ENCODE data around the gene PTPRT.
"Not testable (repeated sequence)": the region's sequence is repeated elsewhere in the genome, so short reads cannot be mapped to it uniquely, and the experiment has no call there.

PTPRT gene

DNA sequence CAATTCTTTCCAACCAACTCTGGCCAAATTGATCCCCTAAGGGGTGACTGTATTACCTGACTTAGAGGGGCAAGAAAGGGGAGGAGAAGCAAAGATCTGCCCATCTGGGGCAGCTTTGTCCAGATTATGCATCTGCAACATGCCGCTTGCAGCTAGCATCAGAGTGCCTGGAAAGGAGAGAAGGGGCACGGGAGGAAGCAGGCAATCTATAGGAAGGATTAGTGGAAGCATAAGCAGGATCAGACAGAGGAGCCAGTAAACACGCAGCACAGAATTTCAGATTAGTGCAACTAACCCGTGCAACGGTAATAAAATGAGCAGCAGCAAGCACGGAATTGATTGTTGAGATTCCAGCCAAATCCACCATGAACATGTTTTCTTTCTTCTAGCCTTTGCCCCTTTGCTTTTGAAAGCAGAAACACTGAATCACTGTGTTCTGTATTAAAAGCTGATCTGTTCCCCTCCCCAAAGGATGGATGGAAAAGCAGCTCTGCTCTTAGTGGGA, 927.9 kb downstream of the PTPRT start:
- DNase-seq = peak; percentile 23

DNA sequence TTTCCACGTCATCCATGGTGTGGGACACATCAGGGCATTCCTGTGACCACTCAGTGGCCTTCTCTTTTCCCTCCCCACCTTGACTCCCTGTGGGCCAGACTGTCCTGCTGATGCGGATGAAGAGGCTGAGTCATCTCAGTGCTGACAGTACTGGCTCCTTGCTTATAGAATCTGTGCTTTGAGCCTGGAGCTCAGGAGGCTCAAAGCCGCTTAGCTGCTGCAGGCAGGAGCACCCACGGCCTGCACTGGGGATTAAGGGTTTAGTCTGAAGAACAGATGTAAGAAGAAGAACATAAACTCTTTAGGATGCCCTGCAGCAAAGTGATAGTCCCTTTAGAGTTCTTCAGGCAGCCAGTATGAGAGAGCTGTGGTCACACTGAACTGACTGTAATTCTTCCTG, 929.5 kb downstream of the PTPRT start:
- no peak for DNase-seq

DNA sequence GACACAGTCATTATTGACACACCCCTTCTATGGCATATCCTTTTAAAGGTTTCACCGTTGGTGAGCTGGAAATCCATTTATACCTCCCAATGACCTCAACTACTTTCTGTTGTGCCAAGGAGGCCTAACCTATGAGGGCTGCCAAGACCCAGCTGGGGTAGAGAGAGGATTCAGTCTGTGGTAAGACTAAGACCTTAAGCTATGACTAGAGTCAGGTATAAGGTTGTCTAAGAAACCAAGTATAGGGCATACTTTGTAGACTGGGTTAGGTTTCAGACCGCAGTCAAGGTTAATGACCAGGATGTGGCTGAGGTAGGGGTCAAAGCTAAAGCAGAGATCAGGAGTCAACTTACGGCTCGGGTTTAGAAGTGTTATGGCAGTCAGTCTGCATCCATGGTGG, 930.3 kb downstream of the PTPRT start:
- DNase-seq = no peak

DNA sequence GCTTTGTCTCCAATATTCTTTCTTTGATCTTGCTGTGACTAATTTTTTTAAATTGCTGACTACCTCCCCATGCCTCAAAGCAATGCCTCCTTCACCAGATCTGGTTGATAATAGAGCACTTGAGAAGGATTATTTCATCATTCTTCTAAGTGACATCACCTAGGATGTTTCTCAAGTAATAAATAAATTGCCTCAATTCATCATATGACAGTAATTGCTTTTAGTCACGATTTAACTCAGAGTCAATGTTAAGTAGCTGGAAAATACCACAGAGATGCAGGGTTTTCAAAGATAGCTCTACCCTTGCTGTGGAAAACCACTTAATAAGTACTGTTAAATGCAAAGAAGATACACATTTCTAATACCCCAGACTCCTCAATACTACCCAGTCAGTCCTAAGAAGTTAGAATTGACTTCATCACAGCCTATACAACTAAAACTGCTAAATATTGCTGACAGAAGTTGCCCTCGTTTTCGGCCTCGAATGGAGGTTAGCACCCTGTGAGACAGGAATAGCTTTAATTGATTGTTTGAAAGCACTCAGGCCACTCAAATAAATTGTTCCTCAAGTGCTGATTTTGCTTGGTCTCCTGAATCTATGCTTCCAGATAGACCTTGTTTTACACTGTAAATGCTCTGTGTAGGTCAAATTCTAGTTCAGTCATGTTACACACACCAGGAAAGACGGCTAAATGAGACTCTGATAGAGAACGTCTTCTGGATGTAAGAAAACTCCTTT, 931.0 kb downstream of the PTPRT start:
- no peak for DNase-seq

DNA sequence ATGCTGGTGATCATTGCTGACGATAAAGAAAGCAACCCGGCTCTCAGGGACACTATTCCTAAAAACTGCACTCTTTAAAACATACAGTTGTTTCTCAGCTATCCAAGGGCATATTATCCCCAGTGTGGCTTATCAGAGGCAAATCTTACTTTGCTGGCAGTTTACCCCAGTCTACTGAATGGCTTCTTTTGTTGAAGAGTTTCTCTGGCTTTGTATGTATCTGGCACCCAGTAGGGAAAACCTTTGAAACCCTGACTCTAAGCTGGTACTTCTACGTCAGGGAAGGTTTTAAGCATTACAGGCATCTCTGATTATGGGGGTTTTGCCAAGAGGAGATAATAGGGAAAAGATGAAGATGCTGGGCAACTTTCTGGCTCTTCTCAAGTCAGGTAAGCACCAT, 933.9 kb downstream of the PTPRT start:
- no peak for DNase-seq

DNA sequence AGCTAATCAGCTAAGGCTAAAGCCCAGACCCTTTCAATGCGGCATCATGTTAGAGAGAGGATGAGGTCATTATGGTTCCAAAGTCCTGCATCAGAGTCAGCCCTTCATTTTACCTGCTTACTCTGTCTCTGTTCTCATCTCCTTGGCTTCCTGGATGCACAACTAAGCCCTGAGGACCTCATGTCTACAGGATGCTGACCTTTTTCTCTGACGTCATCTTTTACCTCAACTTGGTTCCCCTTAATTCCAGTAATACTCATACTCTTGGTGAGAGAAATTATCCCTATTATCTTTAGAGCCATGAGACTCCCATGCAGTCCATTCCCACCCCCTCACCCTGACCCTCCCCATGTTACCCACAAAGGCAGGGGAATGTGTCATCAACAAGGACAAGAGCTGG, 935.0 kb downstream of the PTPRT start:
- no peak for DNase-seq

DNA sequence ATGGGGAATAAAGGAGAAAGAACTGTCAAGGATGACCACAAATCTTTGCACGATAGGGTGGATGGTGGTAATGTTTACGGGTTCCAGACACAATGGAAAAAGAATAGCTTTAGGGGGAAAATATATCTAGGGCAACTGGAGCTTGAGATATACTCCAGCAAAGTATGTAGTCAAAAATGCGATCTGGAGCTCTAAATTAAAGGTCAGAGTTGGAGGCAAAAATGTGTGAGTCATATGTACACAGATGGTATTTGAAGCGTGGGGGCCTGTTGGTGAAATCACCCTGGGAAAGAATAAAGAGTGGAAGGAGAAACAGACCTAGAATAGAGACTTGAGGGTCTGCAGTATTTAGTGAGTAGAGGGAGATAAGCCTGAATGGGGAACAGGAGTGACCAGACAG, 937.6 kb downstream of the PTPRT start:
- DNase-seq = no peak

DNA sequence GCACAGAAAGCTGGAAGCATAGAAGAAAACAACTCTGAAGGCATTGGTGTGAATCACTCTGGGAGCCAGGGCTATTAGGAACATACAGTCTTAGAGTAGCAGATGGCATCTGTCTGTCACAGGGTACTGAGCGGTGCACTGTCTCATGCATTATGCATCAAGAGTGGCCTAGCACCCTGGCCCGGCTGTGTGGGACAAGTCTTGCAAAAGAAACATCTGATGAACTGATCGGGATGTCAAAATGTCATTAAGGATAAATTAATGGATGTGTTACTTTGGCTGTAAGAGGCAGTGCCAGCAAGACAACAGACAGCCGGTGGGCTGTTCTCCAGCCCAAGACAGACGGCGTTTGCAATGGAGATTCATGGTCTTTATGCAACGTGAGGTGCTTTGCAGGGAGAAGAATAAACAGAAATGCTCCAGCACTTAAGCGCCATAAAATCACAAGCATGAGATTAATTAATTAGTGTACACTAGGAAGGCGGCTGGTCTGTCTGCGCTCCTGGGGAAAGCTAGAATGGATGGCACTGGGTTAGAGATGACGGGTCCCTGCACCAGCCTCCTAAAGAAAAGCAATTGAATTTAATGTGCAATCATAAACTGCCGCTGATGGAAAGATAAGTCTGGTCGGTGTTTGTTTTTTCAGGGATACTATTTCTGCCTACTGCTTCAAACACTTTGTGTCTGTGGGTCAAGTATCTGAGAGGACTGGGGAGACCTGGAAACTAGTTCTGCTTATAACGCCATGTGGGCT, 970.9 kb downstream of the PTPRT start:
- no peak for DNase-seq

DNA sequence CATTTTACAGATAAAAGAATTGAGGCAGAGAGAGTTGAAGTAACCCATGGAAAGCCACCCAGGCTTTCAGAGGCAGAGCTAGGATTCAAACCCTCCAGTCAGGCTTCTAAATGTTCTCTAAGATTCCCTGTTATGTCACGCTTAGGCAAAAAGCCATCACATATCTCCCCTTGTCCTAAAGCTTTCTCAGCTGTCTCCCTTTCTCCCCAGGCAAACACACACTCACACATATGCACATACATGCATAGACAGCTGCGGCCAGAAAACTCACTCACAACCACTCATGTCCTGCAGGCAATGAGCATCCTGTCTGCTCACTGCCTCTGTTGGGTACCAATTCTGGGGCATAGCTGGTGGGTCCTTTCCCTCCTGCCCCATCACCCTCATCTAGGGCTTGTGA, 975.6 kb downstream of the PTPRT start:
- no peak for DNase-seq

DNA sequence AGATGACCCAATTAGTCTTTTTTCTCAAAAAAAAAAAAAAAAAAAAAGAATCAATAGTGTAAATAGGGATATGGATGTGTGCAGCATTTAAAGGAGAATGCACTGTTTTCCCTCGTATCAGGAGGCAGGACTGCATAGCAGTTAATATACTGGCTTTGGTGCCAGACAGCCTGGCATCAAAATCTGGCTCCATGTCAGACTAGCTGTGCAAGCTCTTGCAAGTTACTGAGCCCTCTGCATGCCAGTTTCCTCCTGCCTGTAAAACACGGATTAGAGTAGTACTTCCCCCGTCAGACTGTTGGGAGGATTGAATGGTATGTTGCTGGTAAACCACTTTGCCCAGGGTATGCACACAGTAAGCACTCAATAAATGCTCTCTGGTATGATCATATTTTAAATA, 977.3 kb downstream of the PTPRT start:
- no peak for DNase-seq

DNA sequence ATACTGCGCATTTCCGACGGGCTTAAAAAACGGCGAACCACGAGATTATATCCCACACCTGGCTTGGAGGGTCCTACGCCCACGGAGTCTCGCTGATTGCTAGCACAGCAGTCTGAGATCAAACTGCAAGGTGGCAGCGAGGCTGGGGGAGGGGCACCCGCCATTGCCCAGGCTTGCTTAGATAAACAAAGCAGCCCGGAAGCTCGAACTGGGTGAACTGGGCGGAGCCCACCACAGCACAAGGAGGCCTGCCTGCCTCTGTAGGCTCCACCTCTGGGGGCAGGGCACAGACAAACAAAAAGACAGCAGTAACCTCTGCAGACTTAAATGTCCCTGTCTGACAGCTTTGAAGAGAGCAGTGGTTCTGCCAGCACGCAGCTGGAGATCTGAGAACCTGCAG, 983.1 kb downstream of the PTPRT start:
- not testable (repeated sequence) for DNase-seq

DNA sequence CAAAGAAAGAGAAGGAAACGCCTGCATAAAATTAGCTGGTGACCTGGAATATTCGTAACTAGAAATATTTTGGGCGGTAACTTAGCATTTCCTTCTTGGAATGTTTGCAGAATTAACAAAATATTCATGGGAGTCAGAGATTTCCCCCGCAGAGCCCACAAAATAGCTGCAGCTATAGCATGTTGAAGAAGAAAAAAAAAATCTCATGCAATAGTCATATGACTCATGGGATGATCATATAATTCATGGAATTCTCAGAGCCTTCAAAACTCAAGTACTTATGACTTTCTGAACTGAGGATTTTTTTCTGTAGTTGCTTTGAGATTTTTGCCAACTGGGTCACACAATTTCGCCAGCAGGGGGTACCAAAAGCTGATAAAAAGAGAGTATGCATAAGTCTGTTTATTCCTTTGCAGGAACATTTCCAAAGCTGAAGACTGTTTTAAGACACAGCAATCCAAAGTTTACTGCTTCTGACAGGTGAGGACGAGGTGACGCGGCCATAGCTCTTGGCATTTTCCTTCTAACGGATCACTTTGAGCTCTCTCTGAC, 985.5 kb downstream of the PTPRT start:
- no peak for DNase-seq

DNA sequence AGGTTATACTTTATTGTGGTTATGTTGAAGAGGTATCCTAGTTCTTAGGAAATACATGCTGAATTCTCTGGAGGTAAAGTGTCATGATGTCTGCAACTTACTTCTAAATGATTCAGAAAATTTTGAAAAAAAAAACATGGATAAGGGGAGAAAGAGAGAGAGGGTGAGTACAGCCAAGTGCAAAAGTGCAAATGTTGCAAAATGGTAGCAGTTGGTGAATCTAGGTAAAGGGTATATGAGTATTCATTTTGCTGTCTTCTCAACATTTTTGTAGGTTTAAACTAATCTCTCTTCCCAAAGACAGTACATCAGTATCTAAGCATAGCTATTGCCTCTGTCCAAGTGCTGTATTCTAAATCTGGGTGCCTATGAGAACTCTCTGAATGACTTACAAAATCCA, 992.1 kb downstream of the PTPRT start:
- DNase-seq = no peak

DNA sequence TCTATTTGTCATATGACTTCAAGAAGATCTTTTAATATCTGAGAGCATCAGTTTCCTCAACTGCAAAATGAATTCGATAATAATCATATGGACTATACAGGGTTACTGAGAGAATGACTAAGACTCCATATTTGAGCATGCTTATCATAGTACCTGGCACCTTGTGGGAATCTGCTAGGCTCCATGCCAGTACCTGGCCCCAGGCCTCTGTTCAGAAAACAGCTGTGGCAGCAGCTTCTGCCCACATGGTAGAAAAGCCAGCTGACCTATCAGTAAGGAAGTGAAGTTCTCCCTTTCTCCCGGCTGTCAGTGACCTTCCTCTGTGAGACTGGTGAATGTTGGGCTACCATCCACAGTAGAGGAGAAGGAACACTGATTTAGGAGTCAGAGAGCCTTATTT, 996.6 kb downstream of the PTPRT start:
- no peak for DNase-seq

DNA sequence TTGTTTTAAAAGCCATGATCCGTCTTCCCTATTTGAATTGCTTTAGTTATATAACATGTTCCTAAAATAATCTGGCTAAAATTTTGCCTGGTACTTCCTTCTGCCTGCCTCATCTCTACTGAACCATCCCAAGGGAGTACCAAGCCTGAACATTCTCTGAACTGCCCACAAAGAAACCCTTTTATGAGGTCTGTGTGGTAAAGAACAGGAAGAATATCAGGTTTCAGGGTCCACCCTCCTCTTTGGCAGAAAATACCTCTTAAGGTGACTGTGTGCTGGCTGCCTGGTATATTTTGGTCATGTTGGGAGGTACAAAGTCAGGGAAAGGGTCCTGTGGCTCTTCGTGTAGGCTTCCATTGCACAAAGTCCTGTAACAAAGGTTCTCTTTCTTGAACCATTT, 997.4 kb downstream of the PTPRT start:
- DNase-seq = no peak

DNA sequence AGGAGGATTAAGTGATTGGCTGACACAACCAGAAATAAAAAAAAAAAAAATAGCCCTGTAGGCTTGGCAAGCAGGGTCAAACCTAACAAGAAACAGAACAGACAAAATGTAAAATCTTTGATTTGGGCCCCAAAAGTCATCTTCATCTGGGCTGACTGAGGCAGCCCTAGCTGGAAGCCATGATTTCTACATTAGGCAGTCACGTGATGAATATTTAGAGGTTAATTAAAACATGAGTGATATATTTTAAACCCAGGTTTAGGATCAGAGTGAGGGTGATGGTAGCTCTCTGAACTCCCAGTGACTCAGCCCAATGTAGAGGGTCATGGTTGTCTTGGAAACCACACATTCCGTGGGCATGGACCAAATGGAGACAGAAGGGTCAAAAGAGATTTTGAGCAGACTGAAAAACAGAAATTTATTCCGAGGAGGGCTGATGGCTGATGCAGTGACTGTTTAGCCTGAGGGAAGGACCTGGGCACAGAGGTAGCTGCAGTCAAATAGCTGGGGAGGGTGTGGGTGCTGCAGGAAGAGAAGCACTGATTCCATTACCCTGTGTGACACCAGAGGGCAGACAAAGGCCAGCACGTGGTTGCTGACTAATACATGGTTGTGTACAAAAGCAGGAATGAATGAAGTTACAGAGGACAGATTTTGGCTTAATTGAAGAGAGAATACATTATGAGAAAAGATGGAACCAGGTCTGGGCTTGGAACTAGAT, 998.4 kb downstream of the PTPRT start:
- peak; percentile 77 for DNase-seq

DNA sequence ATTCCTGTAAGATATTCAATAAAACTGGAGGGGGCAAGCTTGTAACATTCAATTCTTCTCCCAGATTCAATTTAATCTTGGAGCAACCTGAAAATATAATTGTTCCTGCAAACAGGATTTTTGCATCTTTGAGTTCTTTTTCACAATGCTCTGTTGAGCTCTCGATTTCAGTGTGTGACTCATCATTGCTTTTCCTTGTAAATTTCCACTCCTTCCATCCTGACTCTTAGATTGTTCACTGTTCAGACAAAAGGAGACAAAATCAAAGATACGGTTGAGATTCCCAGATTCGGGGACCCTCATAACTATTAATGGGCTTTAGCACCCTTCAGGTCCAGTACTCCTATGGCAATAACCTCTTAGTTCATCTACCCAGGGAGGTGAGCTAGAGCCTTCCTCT, 999.6 kb downstream of the PTPRT start:
- no peak for DNase-seq

DNA sequence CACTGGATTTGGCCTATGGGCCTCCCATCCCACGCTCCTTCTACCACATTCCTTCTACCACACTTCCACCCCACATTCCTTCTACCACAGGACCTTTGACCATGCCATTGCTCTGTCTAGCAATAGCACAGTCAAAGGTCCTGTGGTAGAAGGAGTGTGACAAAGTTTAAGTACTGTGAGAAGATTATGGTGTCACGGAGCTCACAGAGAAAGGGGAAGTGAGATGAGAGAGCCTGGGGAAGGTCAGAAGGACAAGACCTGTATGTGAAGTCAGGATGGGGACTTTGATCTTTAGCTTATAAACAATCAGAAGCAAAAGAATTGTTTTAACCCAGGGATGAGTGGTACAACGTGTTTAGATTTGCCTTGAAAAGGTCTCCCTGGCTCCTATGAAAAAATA, 1003.4 kb downstream of the PTPRT start:
- no peak for DNase-seq

DNA sequence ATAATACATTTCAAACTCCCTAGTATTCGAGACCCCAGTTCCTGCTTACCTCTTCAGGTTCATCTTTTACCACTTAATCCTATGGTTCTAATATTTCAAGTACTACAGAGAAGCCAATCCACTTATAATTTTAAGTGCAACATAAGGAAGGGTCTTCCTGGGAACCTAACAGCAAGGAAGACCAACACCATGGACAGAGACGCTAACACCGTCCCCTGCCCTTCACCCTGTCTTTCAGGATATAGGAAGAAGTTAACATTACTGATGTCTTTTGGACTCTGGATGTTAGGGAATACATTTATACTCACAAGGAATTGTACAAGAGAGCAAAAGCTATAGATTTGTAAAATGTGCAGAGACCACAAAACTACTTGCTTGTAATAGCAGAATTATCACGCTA, 1006.6 kb downstream of the PTPRT start:
- no peak for DNase-seq

DNA sequence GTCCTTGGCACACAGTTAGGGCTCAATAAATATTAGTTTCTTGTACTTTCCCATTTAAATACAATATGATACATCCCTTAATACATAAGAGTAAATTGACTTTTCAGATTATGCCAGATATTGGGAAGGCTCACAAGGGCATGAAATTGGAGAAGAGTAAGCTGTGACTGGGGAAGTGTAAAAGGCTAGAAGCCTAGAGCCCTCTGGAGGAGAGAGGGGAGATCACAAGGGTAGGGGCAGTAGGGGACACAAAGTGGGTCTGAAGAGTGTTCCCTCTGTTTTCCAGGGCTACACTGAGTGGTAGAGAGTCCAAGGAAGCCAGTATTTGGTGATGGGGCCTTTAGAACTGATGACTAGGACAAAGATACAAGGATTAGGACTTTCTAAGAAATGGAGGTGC, 1008.6 kb downstream of the PTPRT start:
- no peak for DNase-seq

DNA sequence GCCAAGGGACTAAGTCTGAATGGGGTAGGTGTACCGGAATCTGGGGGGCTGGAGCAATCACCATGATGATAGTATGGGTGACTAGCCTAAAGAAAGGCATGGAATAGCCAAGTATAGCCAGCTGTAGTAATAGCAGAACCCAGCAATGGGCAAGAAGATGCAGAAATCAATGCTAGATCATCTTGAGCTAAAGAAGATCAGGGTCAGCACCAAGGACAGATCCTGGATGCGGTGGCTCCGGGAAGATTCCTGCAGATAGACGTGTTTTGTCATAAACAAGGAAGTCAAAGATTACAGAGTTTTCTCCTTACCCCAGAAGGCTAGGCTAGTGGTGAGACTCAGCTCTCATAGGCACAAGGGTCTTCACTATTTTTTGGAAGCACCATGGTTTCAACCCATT, 1009.9 kb downstream of the PTPRT start:
- DNase-seq = peak; percentile 68

DNA sequence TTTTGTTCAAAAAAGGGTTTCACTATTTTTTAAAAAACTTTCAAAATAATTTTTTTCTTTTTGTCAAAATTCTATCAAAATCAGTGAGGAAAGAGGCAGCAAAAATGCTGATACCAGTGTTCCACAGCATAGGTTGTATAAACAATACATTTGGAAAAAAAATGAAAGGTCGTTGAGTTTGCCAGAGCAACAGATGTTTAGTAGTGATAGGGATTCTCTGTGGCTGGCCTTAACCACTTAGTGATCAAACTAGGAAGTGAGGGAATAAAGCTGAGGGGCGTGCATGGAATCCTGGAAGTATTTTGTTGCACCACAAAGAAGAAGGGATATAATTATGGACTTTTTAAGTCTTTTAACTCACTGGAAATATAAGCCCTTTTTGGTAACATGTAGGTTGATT, 1016.3 kb downstream of the PTPRT start:
- DNase-seq = no peak

DNA sequence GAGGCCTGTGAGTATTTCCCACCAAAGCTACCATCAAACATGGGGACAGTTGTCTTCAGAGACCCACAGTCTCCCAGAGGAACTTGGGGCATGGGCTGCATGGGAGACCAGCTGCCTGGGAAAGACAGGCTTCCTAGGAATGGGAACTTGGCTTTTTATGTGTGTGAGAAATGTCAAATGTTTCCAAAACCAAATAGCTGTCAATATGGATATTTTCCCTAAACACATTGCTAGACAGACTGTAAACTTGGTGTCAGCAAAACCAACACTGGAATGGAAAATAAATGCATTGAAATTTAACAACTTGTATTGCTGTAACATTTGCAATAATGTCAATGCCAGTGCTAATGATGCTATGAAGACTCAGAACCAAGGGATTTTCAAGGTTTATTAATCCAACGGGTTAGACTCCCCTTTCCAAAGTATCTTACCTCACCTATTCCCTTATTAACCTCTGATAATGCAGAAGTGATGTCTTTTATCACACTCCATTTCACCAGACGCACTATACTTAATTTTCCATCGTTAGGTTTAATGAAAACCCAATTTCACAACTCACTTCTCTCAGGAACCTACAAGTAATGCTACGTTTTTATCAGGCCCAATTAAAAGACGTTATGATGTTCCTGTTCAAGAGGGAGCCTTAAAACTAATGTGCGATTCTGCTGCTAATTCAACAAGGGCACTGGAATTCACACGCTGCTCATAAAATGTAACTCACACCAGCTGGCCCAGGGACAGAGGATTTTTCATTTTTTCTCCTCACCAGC, 1025.4 kb downstream of the PTPRT start:
- no peak for DNase-seq

Data from islet precursor cell (in vitro differentiated cells).